MM.1S (cell line): ENCODE data around the gene BCR.

ENCODE experiments used
- EZH2phosphoT487 ChIP-seq: fragments of 300-600 bp; sonication (generic); IDR thresholded peaks from 2 replicates; pipeline ENCODE4 v1.6.1; 2018; ENCODE audit warnings: antibody characterized with exemption, low read length
- TF ChIP-seq, protein P1 (sequence below): fragments of 300-600 bp; sonication (generic); IDR thresholded peaks from 2 replicates; pipeline ENCODE4 v1.5.1; 2016; ENCODE audit warnings: antibody characterized with exemption, low read length, mixed read lengths

GRCh38 chr22:23159291-23159630 is 21.0 kb upstream of the BCR start:
- TF ChIP-seq, protein P1, sequence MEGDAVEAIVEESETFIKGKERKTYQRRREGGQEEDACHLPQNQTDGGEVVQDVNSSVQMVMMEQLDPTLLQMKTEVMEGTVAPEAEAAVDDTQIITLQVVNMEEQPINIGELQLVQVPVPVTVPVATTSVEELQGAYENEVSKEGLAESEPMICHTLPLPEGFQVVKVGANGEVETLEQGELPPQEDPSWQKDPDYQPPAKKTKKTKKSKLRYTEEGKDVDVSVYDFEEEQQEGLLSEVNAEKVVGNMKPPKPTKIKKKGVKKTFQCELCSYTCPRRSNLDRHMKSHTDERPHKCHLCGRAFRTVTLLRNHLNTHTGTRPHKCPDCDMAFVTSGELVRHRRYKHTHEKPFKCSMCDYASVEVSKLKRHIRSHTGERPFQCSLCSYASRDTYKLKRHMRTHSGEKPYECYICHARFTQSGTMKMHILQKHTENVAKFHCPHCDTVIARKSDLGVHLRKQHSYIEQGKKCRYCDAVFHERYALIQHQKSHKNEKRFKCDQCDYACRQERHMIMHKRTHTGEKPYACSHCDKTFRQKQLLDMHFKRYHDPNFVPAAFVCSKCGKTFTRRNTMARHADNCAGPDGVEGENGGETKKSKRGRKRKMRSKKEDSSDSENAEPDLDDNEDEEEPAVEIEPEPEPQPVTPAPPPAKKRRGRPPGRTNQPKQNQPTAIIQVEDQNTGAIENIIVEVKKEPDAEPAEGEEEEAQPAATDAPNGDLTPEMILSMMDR, result no peak
- TF ChIP-seq EZH2phosphoT487, result no peak
